Measurements from ENCODE around the gene TPP1.

TPP1 gene

DNA sequence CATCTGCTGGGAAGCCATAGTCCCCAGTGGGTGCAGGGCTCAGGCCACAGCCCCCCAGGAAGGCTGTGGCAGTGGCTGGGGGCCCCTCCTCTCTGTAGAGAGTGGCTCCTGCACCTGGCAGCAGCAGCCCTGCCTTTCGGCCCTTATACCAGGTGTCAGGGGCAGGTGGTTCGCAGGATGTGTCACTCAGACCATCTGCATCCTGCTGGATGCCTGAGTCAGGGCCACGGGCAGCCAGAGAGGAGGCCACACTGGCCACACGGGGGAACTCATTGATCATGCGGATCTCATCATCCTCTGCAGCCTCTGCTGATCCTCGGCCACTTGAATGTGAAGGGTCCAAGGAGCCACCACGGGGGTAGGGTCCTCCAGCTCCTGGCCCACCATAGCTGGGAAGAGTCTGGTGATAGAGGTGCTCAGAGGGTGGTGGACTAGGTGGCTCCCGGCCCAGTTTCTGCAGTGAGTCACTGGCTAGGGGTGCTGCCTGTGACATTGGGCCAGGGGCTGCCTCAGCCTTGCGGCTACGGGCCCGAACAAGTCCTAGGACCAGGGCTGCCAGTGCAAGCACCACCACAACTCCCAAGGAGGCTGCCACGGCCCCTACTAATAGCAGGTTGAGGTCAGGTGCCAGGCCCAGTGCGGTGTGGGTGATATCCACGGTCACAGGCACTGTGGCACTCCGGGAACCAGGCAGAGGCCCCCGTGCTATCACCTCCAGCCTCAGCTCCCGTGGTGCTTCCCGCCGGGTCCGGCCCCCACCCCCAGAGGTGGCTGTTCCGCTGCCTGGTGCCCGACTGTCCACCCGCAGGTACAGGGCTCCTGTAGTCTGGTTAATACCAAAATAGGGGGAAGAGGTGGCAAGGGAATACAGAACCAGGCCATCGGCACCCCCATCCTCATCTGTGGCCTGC is 3.3 kb upstream of the TPP1 start:
- peaks cover 11 to 29% of the 10 kb centered on the region in 2 donors for H3K36me3 ChIP-seq (ENCODE audit: control insufficient read depth in 1 of 2, insufficient read depth in 2 of 2, low read length in 2 of 2)
- no peak overlapping the region for H3K4me3 ChIP-seq (ENCODE audit: low read depth in 1 of 2, low read length in 2 of 2)
- no peak overlapping the region for H3K9ac ChIP-seq (ENCODE audit: low read depth in 1 of 2, low read length in 2 of 2)
- no peaks in the 10 kb centered on the region for H3K9me3 ChIP-seq (ENCODE audit: control insufficient read depth in 1 of 2, low read length in 2 of 2)
- no peaks in the 10 kb centered on the region for H3K27me3 ChIP-seq (ENCODE audit: control insufficient read depth in 1 of 2, insufficient read depth in 2 of 2, low read length in 2 of 2)
- H3K4me1 ChIP-seq (ENCODE audit: control insufficient read depth in 1 of 2, insufficient read depth in 2 of 2, low read length in 2 of 2) = peaks cover 17 to 19% of the 10 kb centered on the region in 2 donors
- H3K27ac ChIP-seq (ENCODE audit: low read depth, low read length) = no peak overlapping the region

DNA sequence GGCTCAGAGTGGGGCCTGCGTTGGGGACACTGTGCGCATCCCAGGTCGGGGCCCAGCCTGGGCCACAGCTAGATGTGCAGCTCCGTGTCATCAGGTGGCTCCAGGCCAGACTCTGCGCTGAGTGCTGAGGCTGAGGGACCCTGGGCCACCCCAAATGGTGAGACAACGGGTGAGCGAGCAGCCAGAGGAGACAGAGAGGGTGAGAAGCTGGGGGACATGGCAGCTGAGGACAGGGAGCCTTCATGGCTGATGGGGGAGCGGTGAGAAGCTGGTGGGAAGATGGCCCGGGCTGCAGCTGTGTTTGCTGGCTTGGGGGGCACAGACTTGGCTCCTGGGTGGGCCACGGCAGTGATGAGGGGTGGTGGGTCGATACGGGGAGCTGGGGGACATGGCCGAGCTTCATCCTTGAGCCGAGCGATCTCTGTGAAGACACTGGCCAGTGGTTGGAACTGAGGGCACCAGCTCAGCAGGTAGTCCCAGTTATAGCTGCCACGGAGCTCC is 2.5 kb upstream of the TPP1 start:
- H3K9ac ChIP-seq (ENCODE audit: low read depth in 1 of 2, low read length in 2 of 2) = no peak overlapping the region
- no peak overlapping the region for H3K27ac ChIP-seq (ENCODE audit: low read depth, low read length)
- no peak overlapping the region for H3K4me3 ChIP-seq (ENCODE audit: low read depth in 1 of 2, low read length in 2 of 2)
- no peaks in the 10 kb centered on the region for H3K27me3 ChIP-seq (ENCODE audit: control insufficient read depth in 1 of 2, insufficient read depth in 2 of 2, low read length in 2 of 2)
- H3K36me3 ChIP-seq (ENCODE audit: control insufficient read depth in 1 of 2, insufficient read depth in 2 of 2, low read length in 2 of 2) = peaks cover 11 to 26% of the 10 kb centered on the region in 2 donors
- H3K4me1 ChIP-seq (ENCODE audit: control insufficient read depth in 1 of 2, insufficient read depth in 2 of 2, low read length in 2 of 2) = peaks cover 16 to 17% of the 10 kb centered on the region in 2 donors
- H3K9me3 ChIP-seq (ENCODE audit: control insufficient read depth in 1 of 2, low read length in 2 of 2) = no peaks in the 10 kb centered on the region

DNA sequence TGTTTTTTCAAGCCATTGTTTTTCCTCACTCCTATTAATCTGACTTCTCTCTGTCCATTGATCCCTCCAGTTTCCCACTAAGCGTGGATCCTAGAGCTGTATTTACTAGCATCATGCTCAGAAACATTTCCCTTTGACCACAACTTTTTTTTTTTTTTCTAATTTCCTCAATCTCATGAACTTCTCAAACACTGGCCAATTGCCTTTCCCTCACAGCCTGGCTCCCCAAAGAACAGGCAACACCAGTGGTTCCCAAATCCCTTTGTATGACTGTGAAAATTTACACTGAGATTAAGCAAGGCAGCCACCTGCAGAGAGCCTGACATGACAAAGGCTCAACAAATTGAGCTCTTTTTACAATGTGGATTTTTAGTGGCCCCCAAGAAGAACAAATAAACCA is 1.4 kb upstream of the TPP1 start:
- H3K4me1 ChIP-seq (ENCODE audit: control insufficient read depth in 1 of 2, insufficient read depth in 2 of 2, low read length in 2 of 2) = peaks cover 16 to 17% of the 10 kb centered on the region in 2 donors
- no peak overlapping the region for H3K27ac ChIP-seq (ENCODE audit: low read depth, low read length)
- no peak overlapping the region for H3K4me3 ChIP-seq (ENCODE audit: low read depth in 1 of 2, low read length in 2 of 2)
- no peaks in the 10 kb centered on the region for H3K27me3 ChIP-seq (ENCODE audit: control insufficient read depth in 1 of 2, insufficient read depth in 2 of 2, low read length in 2 of 2)
- H3K9me3 ChIP-seq (ENCODE audit: control insufficient read depth in 1 of 2, low read length in 2 of 2) = no peaks in the 10 kb centered on the region
- no peak overlapping the region for H3K9ac ChIP-seq (ENCODE audit: low read depth in 1 of 2, low read length in 2 of 2)
- peaks cover 9 to 26% of the 10 kb centered on the region in 2 donors for H3K36me3 ChIP-seq (ENCODE audit: control insufficient read depth in 1 of 2, insufficient read depth in 2 of 2, low read length in 2 of 2)

DNA sequence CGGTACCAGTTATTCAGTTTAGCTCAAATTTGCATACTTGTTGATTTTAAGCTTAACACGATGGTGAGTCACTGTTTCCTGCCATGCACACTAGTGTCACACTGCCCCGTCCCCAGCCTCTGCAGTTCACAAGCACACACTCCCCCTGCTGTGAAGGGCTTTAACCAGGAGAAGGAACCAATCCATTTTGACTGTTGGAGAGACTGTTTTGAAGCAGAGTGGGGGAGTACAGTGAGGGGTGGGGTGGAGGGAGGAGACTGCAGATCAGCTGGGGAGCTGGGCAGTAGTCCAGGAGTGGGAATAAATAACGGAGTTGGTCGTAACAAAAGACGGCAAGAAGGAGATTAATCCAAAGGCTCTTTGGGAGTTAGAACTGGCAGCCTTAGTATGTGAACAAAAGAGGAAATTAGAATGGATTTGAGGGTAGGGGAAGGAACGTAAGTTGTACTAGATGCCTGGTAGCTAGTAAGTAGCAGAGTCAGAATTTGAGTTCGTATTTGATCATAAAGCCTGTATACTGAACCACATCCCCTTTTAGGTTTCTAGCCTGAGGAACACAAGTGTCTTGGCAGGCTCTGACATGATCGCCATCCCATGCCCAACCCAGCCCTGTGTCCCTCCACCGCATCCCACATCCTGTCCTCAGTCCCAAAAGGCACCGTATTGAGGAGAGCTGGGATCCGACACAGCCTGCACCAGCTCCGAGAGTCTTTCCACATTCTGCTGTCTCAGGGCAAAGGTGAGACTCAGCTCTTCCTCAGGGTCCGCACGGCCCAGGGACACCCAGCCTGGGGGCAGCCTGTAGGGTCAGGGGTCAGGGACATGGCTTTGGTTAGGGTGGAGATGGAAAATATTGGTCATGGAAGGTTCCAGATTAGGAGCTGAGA is 862 bp downstream of the TPP1 start:
- Histone ChIP-seq H3K4me1 (ENCODE audit: control insufficient read depth in 1 of 2, insufficient read depth in 2 of 2, low read length in 2 of 2) (peaks cover 17 to 20% of the 10 kb centered on the region in 2 donors), H3K4me3 (ENCODE audit: low read depth in 1 of 2, low read length in 2 of 2) (peak overlapping the region; percentile 94 to 96)

DNA sequence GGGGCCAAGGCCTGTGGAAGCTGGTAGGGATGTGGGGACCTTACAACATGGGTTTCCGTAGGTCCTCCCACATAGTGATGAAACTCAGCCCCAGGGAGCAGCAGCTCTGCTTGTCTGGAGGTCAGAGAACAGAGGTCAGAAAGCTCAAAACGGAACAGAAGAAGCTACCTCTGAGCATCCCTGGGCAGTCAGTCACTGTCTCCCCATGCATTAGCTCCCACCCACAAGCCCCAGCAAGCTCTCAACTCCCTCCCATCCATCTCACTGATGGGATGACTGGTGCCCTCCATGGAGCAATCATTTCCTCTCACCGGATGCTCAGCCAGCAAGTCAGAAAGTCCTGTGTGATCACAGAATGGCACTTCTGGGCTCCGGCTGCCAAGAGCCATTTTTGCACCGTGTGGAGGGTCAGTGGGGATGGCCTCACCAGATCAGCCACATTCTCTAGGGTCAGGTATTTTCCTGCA is 1.9 kb downstream of the TPP1 start:
- Histone ChIP-seq H3K9ac (ENCODE audit: low read depth in 1 of 2, low read length in 2 of 2) (peak overlapping the region in 1 of 2 donors; percentile 20), H3K4me3 (ENCODE audit: low read depth in 1 of 2, low read length in 2 of 2) (peak overlapping the region; percentile 94 to 96), H3K27ac (ENCODE audit: low read depth, low read length) (no peak overlapping the region), H3K4me1 (ENCODE audit: control insufficient read depth in 1 of 2, insufficient read depth in 2 of 2, low read length in 2 of 2) (peaks cover 27 to 29% of the 10 kb centered on the region in 2 donors), H3K36me3 (ENCODE audit: control insufficient read depth in 1 of 2, insufficient read depth in 2 of 2, low read length in 2 of 2) (peaks cover 20 to 30% of the 10 kb centered on the region in 2 donors), H3K9me3 (ENCODE audit: control insufficient read depth in 1 of 2, low read length in 2 of 2) (no peaks in the 10 kb centered on the region), H3K27me3 (ENCODE audit: control insufficient read depth in 1 of 2, insufficient read depth in 2 of 2, low read length in 2 of 2) (no peaks in the 10 kb centered on the region)

More for the DNA sequence above, 862 bp downstream of the TPP1 start:
- peak overlapping the region; percentile 63 for H3K27ac ChIP-seq (ENCODE audit: low read depth, low read length)
- H3K9me3 ChIP-seq (ENCODE audit: control insufficient read depth in 1 of 2, low read length in 2 of 2) = no peaks in the 10 kb centered on the region
- no peaks in the 10 kb centered on the region for H3K27me3 ChIP-seq (ENCODE audit: control insufficient read depth in 1 of 2, insufficient read depth in 2 of 2, low read length in 2 of 2)
- H3K9ac ChIP-seq (ENCODE audit: low read depth in 1 of 2, low read length in 2 of 2) = peak overlapping the region; percentile 91 to 95
- H3K36me3 ChIP-seq (ENCODE audit: control insufficient read depth in 1 of 2, insufficient read depth in 2 of 2, low read length in 2 of 2) = peaks cover 20 to 30% of the 10 kb centered on the region in 2 donors

DNA sequence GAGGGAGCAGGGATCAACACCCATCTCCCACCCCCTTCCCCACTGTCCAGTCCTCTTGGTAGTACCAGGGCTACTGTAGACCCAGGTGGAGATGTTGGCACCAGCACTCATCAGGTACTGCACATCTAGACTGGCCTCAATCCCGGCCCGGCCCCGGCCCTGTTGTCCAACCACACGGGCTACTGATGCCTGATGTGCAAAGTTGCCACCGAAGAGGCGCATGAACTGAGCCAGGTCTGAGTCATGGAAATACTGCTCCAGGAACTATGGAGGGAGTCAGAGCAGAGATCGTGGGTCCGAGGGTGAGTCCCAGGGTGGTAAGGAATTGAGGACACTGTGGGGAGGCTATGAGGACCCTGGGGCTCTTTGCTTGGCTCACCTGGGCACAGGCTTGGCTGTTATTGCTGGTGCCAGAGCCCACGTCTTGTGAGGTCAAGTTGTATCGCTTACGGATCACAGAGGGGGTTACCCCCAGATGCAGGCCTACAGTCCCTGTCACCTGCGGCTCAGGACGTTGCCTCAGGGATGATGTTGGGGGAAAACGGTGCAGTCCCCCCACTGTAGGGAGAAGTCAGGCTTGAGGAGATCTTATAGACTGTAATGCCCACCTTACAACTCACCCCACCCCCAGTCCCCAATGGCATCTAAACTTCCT is 2.5 kb downstream of the TPP1 start:
- no peak overlapping the region for H3K9ac ChIP-seq (ENCODE audit: low read depth in 1 of 2, low read length in 2 of 2)
- peaks cover 20 to 30% of the 10 kb centered on the region in 2 donors for H3K36me3 ChIP-seq (ENCODE audit: control insufficient read depth in 1 of 2, insufficient read depth in 2 of 2, low read length in 2 of 2)
- H3K4me3 ChIP-seq (ENCODE audit: low read depth in 1 of 2, low read length in 2 of 2) = no peak overlapping the region
- peaks cover 28 to 29% of the 10 kb centered on the region in 2 donors for H3K4me1 ChIP-seq (ENCODE audit: control insufficient read depth in 1 of 2, insufficient read depth in 2 of 2, low read length in 2 of 2)
- H3K27ac ChIP-seq (ENCODE audit: low read depth, low read length) = no peak overlapping the region
- H3K27me3 ChIP-seq (ENCODE audit: control insufficient read depth in 1 of 2, insufficient read depth in 2 of 2, low read length in 2 of 2) = no peaks in the 10 kb centered on the region
- H3K9me3 ChIP-seq (ENCODE audit: control insufficient read depth in 1 of 2, low read length in 2 of 2) = no peaks in the 10 kb centered on the region

DNA sequence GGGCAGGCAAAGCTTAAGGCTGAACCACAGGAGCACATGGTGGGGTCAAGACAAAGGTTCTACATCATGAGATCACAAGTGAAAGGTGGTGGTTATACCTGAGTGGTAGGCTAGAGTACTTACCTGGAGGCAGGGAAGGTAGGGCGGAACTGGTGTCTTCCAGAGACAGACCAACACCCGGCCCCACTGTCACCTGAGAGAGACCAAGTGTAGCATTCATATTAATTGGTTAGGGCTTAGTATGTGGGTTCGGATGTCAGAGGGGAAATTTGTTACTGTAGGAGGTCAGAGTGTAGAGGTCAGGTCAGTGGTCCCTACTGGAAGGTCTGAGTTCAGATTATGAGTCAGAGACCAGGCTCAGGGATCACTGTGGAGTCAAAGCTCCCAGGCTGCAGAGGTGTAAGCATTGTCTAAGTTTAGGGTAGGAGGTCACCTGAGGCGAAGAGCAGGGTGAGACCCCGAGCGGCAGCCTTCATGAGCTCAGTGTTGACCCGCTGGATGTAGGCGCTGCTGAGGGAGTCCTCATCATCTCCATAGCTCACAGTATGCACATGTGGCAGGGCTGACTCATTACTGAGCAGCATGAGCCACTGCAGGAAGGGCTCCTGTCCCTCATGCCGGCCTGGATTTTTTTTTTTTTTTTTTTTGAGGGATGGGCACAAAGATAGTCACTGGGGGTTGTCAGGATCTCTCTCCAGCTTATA is 3.2 kb downstream of the TPP1 start:
- Histone ChIP-seq H3K9me3 (ENCODE audit: control insufficient read depth in 1 of 2, low read length in 2 of 2) (no peaks in the 10 kb centered on the region), H3K4me1 (ENCODE audit: control insufficient read depth in 1 of 2, insufficient read depth in 2 of 2, low read length in 2 of 2) (peaks cover 33 to 35% of the 10 kb centered on the region in 2 donors), H3K9ac (ENCODE audit: low read depth in 1 of 2, low read length in 2 of 2) (no peak overlapping the region), H3K4me3 (ENCODE audit: low read depth in 1 of 2, low read length in 2 of 2) (no peak overlapping the region), H3K27me3 (ENCODE audit: control insufficient read depth in 1 of 2, insufficient read depth in 2 of 2, low read length in 2 of 2) (no peaks in the 10 kb centered on the region), H3K27ac (ENCODE audit: low read depth, low read length) (no peak overlapping the region), H3K36me3 (ENCODE audit: control insufficient read depth in 1 of 2, insufficient read depth in 2 of 2, low read length in 2 of 2) (peaks cover 23 to 34% of the 10 kb centered on the region in 2 donors)

DNA sequence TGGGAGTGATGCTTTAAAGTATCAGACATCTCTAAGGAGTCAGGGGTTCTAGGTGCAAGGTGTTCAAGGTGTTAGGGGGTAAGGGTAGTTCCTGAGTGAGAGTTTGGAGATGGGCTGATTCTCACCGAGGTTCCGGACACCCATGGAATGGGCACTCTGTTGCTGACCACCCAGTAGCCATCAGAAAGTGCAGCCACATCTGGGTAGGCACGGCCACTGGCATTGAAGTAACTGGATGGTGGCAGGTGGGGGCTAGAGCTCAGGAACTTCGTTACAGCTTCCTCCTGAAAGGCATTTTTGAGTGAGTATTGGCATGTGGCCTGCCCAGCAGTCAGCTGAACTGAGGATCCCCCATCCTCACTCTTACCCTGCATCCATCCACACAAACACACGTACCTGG is 4.2 kb downstream of the TPP1 start:
- Histone ChIP-seq H3K36me3 (ENCODE audit: control insufficient read depth in 1 of 2, insufficient read depth in 2 of 2, low read length in 2 of 2) (peaks cover 32 to 43% of the 10 kb centered on the region in 2 donors), H3K27ac (ENCODE audit: low read depth, low read length) (no peak overlapping the region), H3K4me1 (ENCODE audit: control insufficient read depth in 1 of 2, insufficient read depth in 2 of 2, low read length in 2 of 2) (peaks cover 38 to 42% of the 10 kb centered on the region in 2 donors), H3K4me3 (ENCODE audit: low read depth in 1 of 2, low read length in 2 of 2) (no peak overlapping the region), H3K9me3 (ENCODE audit: control insufficient read depth in 1 of 2, low read length in 2 of 2) (no peaks in the 10 kb centered on the region), H3K9ac (ENCODE audit: low read depth in 1 of 2, low read length in 2 of 2) (no peak overlapping the region), H3K27me3 (ENCODE audit: control insufficient read depth in 1 of 2, insufficient read depth in 2 of 2, low read length in 2 of 2) (no peaks in the 10 kb centered on the region)

DNA sequence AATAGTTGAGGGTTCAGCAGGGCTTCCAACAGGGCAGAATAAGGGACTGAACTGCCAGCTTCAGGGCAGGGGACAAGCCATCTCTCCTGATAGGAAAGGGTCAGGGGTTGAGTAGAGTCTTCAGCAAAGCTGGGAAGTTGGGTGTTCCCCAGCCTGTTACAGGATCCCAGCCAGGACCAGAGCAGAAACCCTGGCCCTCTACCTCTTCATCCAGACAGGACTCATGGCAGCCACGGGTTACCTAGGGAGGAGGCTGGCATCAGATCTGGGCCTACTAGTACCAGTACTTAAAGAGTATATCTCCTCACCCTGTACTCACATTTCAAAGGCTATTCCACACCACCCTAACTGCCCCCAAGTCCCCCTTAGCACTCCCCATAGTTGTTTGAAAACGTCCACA is 4.8 kb downstream of the TPP1 start:
- H3K9ac ChIP-seq (ENCODE audit: low read depth in 1 of 2, low read length in 2 of 2) = no peak overlapping the region
- H3K27ac ChIP-seq (ENCODE audit: low read depth, low read length) = no peak overlapping the region
- H3K27me3 ChIP-seq (ENCODE audit: control insufficient read depth in 1 of 2, insufficient read depth in 2 of 2, low read length in 2 of 2) = no peaks in the 10 kb centered on the region
- peaks cover 38 to 49% of the 10 kb centered on the region in 2 donors for H3K36me3 ChIP-seq (ENCODE audit: control insufficient read depth in 1 of 2, insufficient read depth in 2 of 2, low read length in 2 of 2)
- H3K9me3 ChIP-seq (ENCODE audit: control insufficient read depth in 1 of 2, low read length in 2 of 2) = no peaks in the 10 kb centered on the region
- H3K4me1 ChIP-seq (ENCODE audit: control insufficient read depth in 1 of 2, insufficient read depth in 2 of 2, low read length in 2 of 2) = peaks cover 35 to 42% of the 10 kb centered on the region in 2 donors
- H3K4me3 ChIP-seq (ENCODE audit: low read depth in 1 of 2, low read length in 2 of 2) = no peak overlapping the region
